ENCODE measurements around the gene SDK1.

GRCh38 chr7:3650844-3651243 is 349.8 kb downstream of the SDK1 start:
- TF ChIP-seq CTCF (IDR thresholded peaks at IDR 0.05) (no peak), POLR2A (IDR thresholded peaks at IDR 0.05) (no peak)
